Thyroid gland (tissue), 4 donors: Measurements from ENCODE around the gene UGT1A6.

Source experiments
- CTCF ChIP-seq, 6 experiments: fragments of 200-600 bp in 3 of 6; fragments of 450-650 bp in 3 of 6; sonication (generic) in 3 of 6; IDR thresholded peaks; one replicate each; pipeline ENCODE4 v1.5.1; 2016 to 2019; ENCODE audit warnings: antibody characterized with exemption in 6 of 6, mild to moderate bottlenecking in 2 of 6, inconsistent platforms in 1 of 6, moderate library complexity in 1 of 6
- POLR2A ChIP-seq, 2 donors: fragments of 450-650 bp; IDR thresholded peaks; one replicate each; pipeline ENCODE4 v1.6.1; 2017; ENCODE audit warnings: antibody characterized with exemption in 2 of 2, mild to moderate bottlenecking in 2 of 2, moderate library complexity in 1 of 2

- TF ChIP-seq CTCF (IDR thresholded peaks at IDR 0.05) (no peak), POLR2A (IDR thresholded peaks at IDR 0.05) (no peak)
Observed at GRCh38 chr2:233795735-233796171, 103.1 kb downstream of the UGT1A6 start.
